ENCODE results near the gene RAB41.
"Not testable (repeated sequence)": the region's sequence is repeated elsewhere in the genome, so short reads cannot be mapped to it uniquely, and the experiment has no call there.

Gene RAB41

DNA sequence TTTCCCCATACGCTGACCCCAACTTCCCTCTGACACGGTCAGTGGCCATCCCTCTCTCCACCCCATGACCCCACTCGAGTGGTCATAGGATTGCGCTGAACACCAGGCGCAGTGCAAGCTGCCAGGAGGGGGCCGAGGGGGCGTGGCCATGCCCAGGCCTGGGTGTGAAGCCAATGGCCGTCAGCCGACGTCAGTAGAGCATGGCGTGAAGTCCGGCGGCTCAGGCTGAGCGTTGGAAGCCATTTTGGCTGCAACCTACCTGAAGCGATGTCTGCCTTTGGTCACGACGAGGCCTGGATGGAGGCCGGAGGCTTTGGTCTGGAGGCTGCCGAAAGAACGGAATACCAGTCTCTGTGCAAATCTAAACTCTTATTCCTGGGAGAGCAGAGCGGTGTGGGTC, at the start of gene RAB41:
Gene RAB41 (plus strand): TSS at position 222 of the 400 bp plus-strand sequence. CDS start 46 bp downstream, at position 268.
- in situ Hi-C loops (cut with MboI; ENCODE audit: low pct_unique_long_range_greater_than_20kb, low sequenced_read_pairs, unreplicated experiment) = no loop called here
- DNase-seq (ENCODE audit: low spot score) = no peak
- TF ChIP-seq, protein P1, sequence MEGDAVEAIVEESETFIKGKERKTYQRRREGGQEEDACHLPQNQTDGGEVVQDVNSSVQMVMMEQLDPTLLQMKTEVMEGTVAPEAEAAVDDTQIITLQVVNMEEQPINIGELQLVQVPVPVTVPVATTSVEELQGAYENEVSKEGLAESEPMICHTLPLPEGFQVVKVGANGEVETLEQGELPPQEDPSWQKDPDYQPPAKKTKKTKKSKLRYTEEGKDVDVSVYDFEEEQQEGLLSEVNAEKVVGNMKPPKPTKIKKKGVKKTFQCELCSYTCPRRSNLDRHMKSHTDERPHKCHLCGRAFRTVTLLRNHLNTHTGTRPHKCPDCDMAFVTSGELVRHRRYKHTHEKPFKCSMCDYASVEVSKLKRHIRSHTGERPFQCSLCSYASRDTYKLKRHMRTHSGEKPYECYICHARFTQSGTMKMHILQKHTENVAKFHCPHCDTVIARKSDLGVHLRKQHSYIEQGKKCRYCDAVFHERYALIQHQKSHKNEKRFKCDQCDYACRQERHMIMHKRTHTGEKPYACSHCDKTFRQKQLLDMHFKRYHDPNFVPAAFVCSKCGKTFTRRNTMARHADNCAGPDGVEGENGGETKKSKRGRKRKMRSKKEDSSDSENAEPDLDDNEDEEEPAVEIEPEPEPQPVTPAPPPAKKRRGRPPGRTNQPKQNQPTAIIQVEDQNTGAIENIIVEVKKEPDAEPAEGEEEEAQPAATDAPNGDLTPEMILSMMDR (IDR thresholded peaks at IDR 0.05; ENCODE audit: extremely low read depth, insufficient read depth, missing control alignments) = no peak

DNA sequence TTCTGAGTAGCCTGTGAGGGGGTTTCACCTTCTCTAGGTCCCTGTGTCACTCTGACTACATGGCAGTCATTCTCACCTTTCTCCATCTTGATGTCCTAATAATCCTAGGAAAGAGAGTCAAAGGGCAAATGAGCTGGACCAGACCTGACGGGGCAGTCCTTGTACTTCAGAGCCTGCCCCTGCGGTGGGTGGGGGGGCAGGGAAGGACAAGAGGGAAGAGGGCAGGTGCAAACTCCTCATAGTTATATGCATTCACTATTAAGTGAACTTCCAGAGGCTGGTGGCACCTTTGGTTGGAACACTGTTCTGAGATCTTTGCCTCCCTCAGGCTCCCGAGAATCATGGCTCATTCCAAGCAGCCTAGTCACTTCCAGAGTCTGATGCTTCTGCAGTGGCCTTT, 47.6 kb upstream of the RAB41 start, which contains the start of gene AWAT1:
Gene AWAT1 (plus strand): TSS at position 301 of the 400 bp plus-strand sequence. CDS start 41 bp downstream, at position 342.
- TF ChIP-seq, protein P1 (IDR thresholded peaks at IDR 0.05; ENCODE audit: extremely low read depth, insufficient read depth, missing control alignments) = no peak
- DNase-seq (ENCODE audit: low spot score) = no peak

DNA sequence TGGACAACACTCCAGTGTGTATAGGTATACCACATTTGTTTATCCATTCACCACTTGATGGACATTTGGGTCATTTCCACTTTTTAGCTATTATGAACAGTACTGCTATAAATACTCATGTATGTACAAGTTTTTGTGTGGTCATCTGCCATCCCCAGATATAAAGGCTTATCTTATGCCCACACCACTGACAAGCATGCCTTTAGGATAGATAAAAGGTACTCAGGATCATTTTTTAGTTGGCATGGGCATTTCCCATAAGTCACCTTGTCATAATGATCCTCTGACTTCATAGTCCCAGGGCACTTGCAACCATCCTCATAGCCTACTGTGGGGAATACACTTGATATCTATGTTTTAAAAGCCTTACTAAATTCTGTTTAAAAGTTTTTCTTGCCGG, 41.2 kb upstream of the RAB41 start:
- TF ChIP-seq, protein P1 (IDR thresholded peaks at IDR 0.05; ENCODE audit: extremely low read depth, insufficient read depth, missing control alignments) = no peak
- in situ Hi-C loops (cut with MboI; ENCODE audit: low pct_unique_long_range_greater_than_20kb, low sequenced_read_pairs, unreplicated experiment) = no loop called here
- no peak for DNase-seq (ENCODE audit: low spot score)

More for the DNA sequence above, 47.6 kb upstream of the RAB41 start, which contains the start of gene AWAT1:
- in situ Hi-C loops (cut with MboI; ENCODE audit: low pct_unique_long_range_greater_than_20kb, low sequenced_read_pairs, unreplicated experiment) = no loop called here

DNA sequence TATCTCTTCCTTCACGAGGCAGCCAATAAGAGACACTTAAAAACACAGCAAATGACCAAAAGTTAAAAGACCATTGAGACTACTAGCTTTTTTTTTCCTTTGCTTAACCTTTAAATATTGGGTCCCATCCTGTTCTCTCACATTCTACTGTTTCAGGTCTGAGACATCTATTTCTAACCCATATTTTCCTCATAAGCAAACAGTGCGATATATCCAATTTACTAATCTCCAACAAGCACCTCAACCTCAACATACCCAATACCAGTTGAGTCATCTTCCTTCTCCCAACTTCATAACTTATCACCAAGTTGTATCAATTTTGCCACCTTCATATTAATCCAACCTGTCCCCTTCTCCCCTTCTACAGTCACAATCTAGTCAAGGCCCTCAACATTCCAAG, 40.5 kb upstream of the RAB41 start:
- in situ Hi-C loops (cut with MboI; ENCODE audit: low pct_unique_long_range_greater_than_20kb, low sequenced_read_pairs, unreplicated experiment) = no loop called here
- TF ChIP-seq, protein P1 (IDR thresholded peaks at IDR 0.05; ENCODE audit: extremely low read depth, insufficient read depth, missing control alignments) = no peak
- DNase-seq (ENCODE audit: low spot score) = no peak

- in situ Hi-C loops (cut with MboI; ENCODE audit: low pct_unique_long_range_greater_than_20kb, low sequenced_read_pairs, unreplicated experiment); DNase-seq (ENCODE audit: low spot score): not testable (repeated sequence)
Measured at GRCh38 chrX:70243601-70244000, 38.4 kb upstream of the RAB41 start.

- TF ChIP-seq, protein P1 (IDR thresholded peaks at IDR 0.05; ENCODE audit: extremely low read depth, insufficient read depth, missing control alignments) = no peak
- no peak for DNase-seq (ENCODE audit: low spot score)
- in situ Hi-C loops (cut with MboI; ENCODE audit: low pct_unique_long_range_greater_than_20kb, low sequenced_read_pairs, unreplicated experiment) = no loop called here
Measured at GRCh38 chrX:70244881-70245280, 37.1 kb upstream of the RAB41 start.

- TF ChIP-seq, protein P1 (IDR thresholded peaks at IDR 0.05; ENCODE audit: extremely low read depth, insufficient read depth, missing control alignments) = no peak
- in situ Hi-C loops (cut with MboI; ENCODE audit: low pct_unique_long_range_greater_than_20kb, low sequenced_read_pairs, unreplicated experiment) = no loop called here
- no peak for DNase-seq (ENCODE audit: low spot score)
Measured at GRCh38 chrX:70247252-70247651, 34.7 kb upstream of the RAB41 start.

Data from GM13977 (cell line).